ENCODE data around the gene RFX4. TPM values are rescaled to one million over a fixed set of nuclear protein-coding genes. Genes with fewer than 3 reads are reported as not detected.

Gene RFX4
- total RNA-seq, 1 experiment from 2014 or later: not detected

GRCh38 chr12:106743270-106743988 is 160.6 kb downstream of the RFX4 start (continued):
- TF ChIP-seq ZBTB33 (IDR thresholded peaks at IDR 0.05; ENCODE audit: extremely low read depth, insufficient replicate concordance, low read length): no peak
- no peak for TF ChIP-seq ELF1 (IDR thresholded peaks at IDR 0.05; ENCODE audit: borderline replicate concordance, low read depth)
- no peak for TF ChIP-seq ZFX (IDR thresholded peaks at IDR 0.05)
- no peak for TF ChIP-seq CBX3 (IDR thresholded peaks at IDR 0.05; ENCODE audit: low read depth)
- TF ChIP-seq SIN3A (IDR thresholded peaks at IDR 0.05; ENCODE audit: low read depth): no peak
- TF ChIP-seq FOSL1 (IDR thresholded peaks at IDR 0.05; ENCODE audit: low read depth): no peak
- TF ChIP-seq SRF (IDR thresholded peaks at IDR 0.05; ENCODE audit: low read depth): no peak
- TF ChIP-seq RAD21 (IDR thresholded peaks at IDR 0.05; ENCODE audit: low read depth): no peak
- no peak for TF ChIP-seq CEBPB (IDR thresholded peaks at IDR 0.05; ENCODE audit: low read depth)
- no peak for TF ChIP-seq CTCF (IDR thresholded peaks at IDR 0.05 in 2 of 3, conservative IDR thresholded peaks at IDR 0.05 in 1 of 3; ENCODE audit: borderline replicate concordance in 1 of 3, insufficient read depth in 1 of 3, low read depth in 2 of 3, low read length in 2 of 3)

GRCh38 chr12:106744600-106744999 is 161.8 kb downstream of the RFX4 start:
- DNase-seq (ENCODE audit: low read depth, low spot score) (no peak), ATAC-seq (no peak)
- RAD21 ChIA-PET (ENCODE audit: low non-redundant PET in 1 of 2, low total read pairs in 2 of 2, uncharacterized antibody in 2 of 2, unreplicated experiment in 2 of 2): no interaction called here
- intact Hi-C loops (cut with micrococcal nuclease): no loop called here
- Histone ChIP-seq H3K9me2 (ENCODE audit: insufficient read depth) (no peaks in the 10 kb centered on the region), H3K4me2 (ENCODE audit: low read length) (no peak overlapping the region), H3K36me3 (ENCODE audit: control insufficient read depth in 1 of 2, insufficient read depth in 2 of 2, low read length in 2 of 2) (no peaks in the 10 kb centered on the region), H3K9ac (ENCODE audit: low read length) (no peak overlapping the region), H2AFZ (ENCODE audit: low read depth, low read length, poor library complexity, severe bottlenecking) (no peak overlapping the region), H3K4me1 (ENCODE audit: control insufficient read depth in 1 of 2, insufficient read depth in 2 of 2, low read length in 2 of 2) (peaks cover 0 to under 1% of the 10 kb centered on the region in 2 experiments; a peak in 1 of 4 replicates), H3K27ac (ENCODE audit: low read depth, low read length) (no peak overlapping the region), H3K9me3 (ENCODE audit: control insufficient read depth in 1 of 2, insufficient read depth in 1 of 2, low read depth in 1 of 2, low read length in 2 of 2) (no peaks in the 10 kb centered on the region), H3K4me3 (replicated peaks in 1 of 2; ENCODE audit: low read depth in 1 of 2, low read length in 2 of 2) (no peak overlapping the region), H3K27me3 (ENCODE audit: insufficient read depth, low read length) (peaks cover 10% of the 10 kb centered on the region), H3K79me2 (ENCODE audit: insufficient read depth, low read length) (no peaks in the 10 kb centered on the region), H4K20me1 (ENCODE audit: insufficient read depth) (no peaks in the 10 kb centered on the region)
- POLR2A ChIA-PET: no interaction called here
- no TSS peak for BruUV-seq (replicated peaks)
- CTCF ChIA-PET: no interaction called here
- no peak for TF ChIP-seq CBX3 (IDR thresholded peaks at IDR 0.05; ENCODE audit: low read depth)
- TF ChIP-seq ATF3 (IDR thresholded peaks at IDR 0.05): no peak
- no peak for TF ChIP-seq REST (IDR thresholded peaks at IDR 0.05; ENCODE audit: low read depth)
- no peak for TF ChIP-seq EZH2phosphoT487 (IDR thresholded peaks at IDR 0.05; ENCODE audit: borderline replicate concordance)
- TF ChIP-seq ZNF274 (IDR thresholded peaks at IDR 0.05; ENCODE audit: low read depth, low read length): no peak
- no peak for TF ChIP-seq POLR2A (IDR thresholded peaks at IDR 0.05; ENCODE audit: borderline replicate concordance, extremely low read depth, insufficient read depth, insufficient read length)
- no peak for TF ChIP-seq CEBPB (IDR thresholded peaks at IDR 0.05; ENCODE audit: low read depth)
- no peak for TF ChIP-seq SIN3A (IDR thresholded peaks at IDR 0.05; ENCODE audit: low read depth)

Data from HCT116 (cell line).